Astrocyte (in vitro differentiated cells and primary cell): ENCODE measurements around the gene ABHD2. TPM values are rescaled to one million over a fixed set of nuclear protein-coding genes. Genes with fewer than 3 reads are reported as not detected.
A peak's percentile ranks its signal among the peaks of the same experiment; 100 is the strongest.

Experiments
- DNase-seq: peaks from one replicate; pipeline ENCODE4 v3.0.0-alpha.2; 2010; ENCODE audit warnings: low read depth
- FAIRE-seq: peaks from 2 replicates; lab custom pipeline; 2011; peaks lifted over from hg19 to GRCh38; lab: Jason Lieb, UNC
- H2AFZ ChIP-seq: 2 replicates; pipeline ENCODE4 v1.6.0; 2012; ENCODE audit warnings: low read depth, low read length, inconsistent platforms
- H3K27ac ChIP-seq: 2 replicates; pipeline ENCODE4 v1.5.1; 2011; ENCODE audit warnings: low read depth, low read length, inconsistent platforms
- H3K27me3 ChIP-seq: 2 replicates; pipeline ENCODE4 v1.6.0; 2011; ENCODE audit warnings: low read length, inconsistent platforms; ENCODE audit not compliant: insufficient read depth
- H3K36me3 ChIP-seq: 2 replicates; pipeline ENCODE4 v1.5.1; 2011; ENCODE audit warnings: low read length, inconsistent platforms; ENCODE audit not compliant: insufficient read depth
- H3K4me1 ChIP-seq: 2 replicates; pipeline ENCODE4 v1.5.1; 2011; ENCODE audit warnings: low read length, inconsistent platforms; ENCODE audit not compliant: insufficient read depth
- H3K4me2 ChIP-seq: 2 replicates; pipeline ENCODE4 v1.6.0; 2012; ENCODE audit warnings: low read length, inconsistent platforms
- H3K4me3 ChIP-seq: 2 replicates; pipeline ENCODE4 v1.5.1; 2011; ENCODE audit warnings: low read depth, mild to moderate bottlenecking, low read length, inconsistent platforms; ENCODE audit not compliant: insufficient read depth
- H3K79me2 ChIP-seq: 2 replicates; pipeline ENCODE4 v1.6.0; 2012; ENCODE audit warnings: mild to moderate bottlenecking, low read length, inconsistent platforms; ENCODE audit not compliant: insufficient read depth
- H3K9ac ChIP-seq: 2 replicates; pipeline ENCODE4 v1.6.0; 2012; ENCODE audit warnings: mild to moderate bottlenecking, low read length, inconsistent platforms
- H3K9me3 ChIP-seq: 2 replicates; pipeline ENCODE4 v1.5.1; 2012; ENCODE audit warnings: low read depth, mild to moderate bottlenecking, low read length, inconsistent platforms; ENCODE audit not compliant: insufficient read depth
- H4K20me1 ChIP-seq: 2 replicates; pipeline ENCODE4 v1.6.0; 2012; ENCODE audit warnings: low read length, inconsistent platforms; ENCODE audit not compliant: insufficient read depth
- H3K27ac Mint-ChIP-seq: one replicate; pipeline ENCODE4 v1.8.0; 2021; ENCODE audit warnings: mild to moderate bottlenecking, mixed read lengths; ENCODE audit not compliant: unreplicated experiment
- H3K27me3 Mint-ChIP-seq: one replicate; pipeline ENCODE4 v1.8.0; 2021; ENCODE audit warnings: low read depth, mixed read lengths; ENCODE audit not compliant: unreplicated experiment
- H3K36me3 Mint-ChIP-seq: one replicate; pipeline ENCODE4 v1.8.0; 2021; ENCODE audit warnings: low read depth, mixed read lengths; ENCODE audit not compliant: unreplicated experiment
- H3K4me1 Mint-ChIP-seq: one replicate; pipeline ENCODE4 v1.8.0; 2021; ENCODE audit warnings: low read depth, mixed read lengths; ENCODE audit not compliant: unreplicated experiment
- H3K4me3 Mint-ChIP-seq: one replicate; pipeline ENCODE4 v1.8.0; 2021; ENCODE audit warnings: mild to moderate bottlenecking, moderate library complexity, mixed read lengths; ENCODE audit not compliant: unreplicated experiment
- H3K9me3 Mint-ChIP-seq: one replicate; pipeline ENCODE4 v1.8.0; 2021; ENCODE audit warnings: mild to moderate bottlenecking, mixed read lengths; ENCODE audit not compliant: unreplicated experiment
- CTCF ChIP-seq: IDR thresholded peaks from 2 replicates; pipeline ENCODE4 v1.5.1; 2011; ENCODE audit warnings: low read depth, mild to moderate bottlenecking, inconsistent platforms, low read length, moderate library complexity; ENCODE audit not compliant: insufficient read depth
- EZH2 ChIP-seq: IDR thresholded peaks from 2 replicates; pipeline ENCODE4 v1.6.1; 2012; ENCODE audit warnings: mild to moderate bottlenecking, low read length, inconsistent platforms; ENCODE audit not compliant: insufficient read depth
- total RNA-seq: library from RNA; stranded (reverse); gene quantifications from 2 replicates; pipeline ENCODE4 v1.2.1, GENCODE V29; 2021

ABHD2 gene
- total RNA-seq, 1 donor from 2014 or later, result 41.3 TPM

GRCh38 chr15:89103481-89104171 is 15.4 kb downstream of the ABHD2 start:
- H3K9me3 ChIP-seq, result no peaks in the 10 kb centered on the region
- peaks cover 43% of the 10 kb centered on the region for H3K4me1 ChIP-seq
- H3K36me3 ChIP-seq, result peaks cover 10% of the 10 kb centered on the region
- no peak for DNase-seq
- no peak overlapping the region for H2AFZ ChIP-seq
- H3K27me3 Mint-ChIP-seq, result no peaks in the 10 kb centered on the region
- no peaks in the 10 kb centered on the region for H4K20me1 ChIP-seq
- no peak overlapping the region for H3K4me2 ChIP-seq
- FAIRE-seq, result no peak
- TF ChIP-seq CTCF (no peak), EZH2 (no peak)
- peak overlapping the region; percentile 97 for H3K27ac ChIP-seq
- peaks cover 47% of the 10 kb centered on the region for H3K4me1 Mint-ChIP-seq
- peaks cover 70% of the 10 kb centered on the region for H3K79me2 ChIP-seq
- no peaks in the 10 kb centered on the region for H3K27me3 ChIP-seq
- H3K9ac ChIP-seq, result peak overlapping the region; percentile 70
- no peak overlapping the region for H3K27ac Mint-ChIP-seq
- H3K4me3 ChIP-seq, result no peak overlapping the region
- peaks cover 5% of the 10 kb centered on the region for H3K36me3 Mint-ChIP-seq
- no peaks in the 10 kb centered on the region for H3K9me3 Mint-ChIP-seq
- H3K4me3 Mint-ChIP-seq, result no peak overlapping the region

- Histone ChIP-seq H3K27me3 (no peaks in the 10 kb centered on the region), H3K4me1 (peaks cover 43% of the 10 kb centered on the region), H3K9ac (peak overlapping the region; percentile 70), H3K36me3 (peaks cover 5% of the 10 kb centered on the region), H2AFZ (no peak overlapping the region), H3K4me3 (no peak overlapping the region), H3K27ac (peak overlapping the region; percentile 97), H4K20me1 (no peaks in the 10 kb centered on the region), H3K4me2 (no peak overlapping the region), H3K79me2 (peaks cover 70% of the 10 kb centered on the region), H3K9me3 (no peaks in the 10 kb centered on the region)
- H3K27ac Mint-ChIP-seq, result no peak overlapping the region
- DNase-seq (peak; percentile 33), FAIRE-seq (no peak)
- no peaks in the 10 kb centered on the region for H3K9me3 Mint-ChIP-seq
- H3K27me3 Mint-ChIP-seq, result no peaks in the 10 kb centered on the region
- peaks cover 47% of the 10 kb centered on the region for H3K4me1 Mint-ChIP-seq
- no peak for TF ChIP-seq CTCF
- no peak for TF ChIP-seq EZH2
- H3K36me3 Mint-ChIP-seq, result peaks cover 5% of the 10 kb centered on the region
- H3K4me3 Mint-ChIP-seq, result no peak overlapping the region
These were observed 15.9 kb downstream of the ABHD2 start for GRCh38 chr15:89104172-89104564.

- no peaks in the 10 kb centered on the region for H3K27me3 ChIP-seq
- H3K4me3 ChIP-seq, result peak overlapping the region; percentile 24
- Mint-ChIP-seq H3K9me3 (no peaks in the 10 kb centered on the region), H3K27ac (peak overlapping the region; percentile 88), H3K4me1 (peaks cover 47% of the 10 kb centered on the region), H3K27me3 (no peaks in the 10 kb centered on the region), H3K4me3 (no peak overlapping the region), H3K36me3 (peaks cover 5% of the 10 kb centered on the region)
- FAIRE-seq (peak; percentile 95), DNase-seq (peak; percentile 98)
- H3K4me1 ChIP-seq, result peaks cover 41% of the 10 kb centered on the region
- peaks cover 63% of the 10 kb centered on the region for H3K79me2 ChIP-seq
- peak overlapping the region; percentile 70 for H3K9ac ChIP-seq
- H3K27ac ChIP-seq, result peak overlapping the region; percentile 97
- peak overlapping the region; percentile 78 for H3K4me2 ChIP-seq
- no peak overlapping the region for H2AFZ ChIP-seq
- TF ChIP-seq EZH2 (no peak), CTCF (no peak)
- no peaks in the 10 kb centered on the region for H4K20me1 ChIP-seq
- H3K36me3 ChIP-seq, result peaks cover 4% of the 10 kb centered on the region
- H3K9me3 ChIP-seq, result no peaks in the 10 kb centered on the region
These were observed 16.9 kb downstream of the ABHD2 start for GRCh38 chr15:89105147-89105546.
